ENCODE results near the gene ARHGEF2.

ARHGEF2 gene

GRCh38 chr1:155981266-155982088 is 3.1 kb upstream of the ARHGEF2 start:
- DNase-seq (ENCODE audit: low read depth), result no peak
- no peak for TF ChIP-seq CTCF (conservative IDR thresholded peaks at IDR 0.05; ENCODE audit: low read depth, low read length)
- H3K4me3 ChIP-seq (ENCODE audit: low read length), result no peak overlapping the region

- DNase-seq (ENCODE audit: low read depth), result no peak
- TF ChIP-seq CTCF (conservative IDR thresholded peaks at IDR 0.05; ENCODE audit: low read depth, low read length), result no peak
- no peak overlapping the region for H3K4me3 ChIP-seq (ENCODE audit: low read length)
Measured at GRCh38 chr1:155979597-155980343, 1.4 kb upstream of the ARHGEF2 start.

DNA sequence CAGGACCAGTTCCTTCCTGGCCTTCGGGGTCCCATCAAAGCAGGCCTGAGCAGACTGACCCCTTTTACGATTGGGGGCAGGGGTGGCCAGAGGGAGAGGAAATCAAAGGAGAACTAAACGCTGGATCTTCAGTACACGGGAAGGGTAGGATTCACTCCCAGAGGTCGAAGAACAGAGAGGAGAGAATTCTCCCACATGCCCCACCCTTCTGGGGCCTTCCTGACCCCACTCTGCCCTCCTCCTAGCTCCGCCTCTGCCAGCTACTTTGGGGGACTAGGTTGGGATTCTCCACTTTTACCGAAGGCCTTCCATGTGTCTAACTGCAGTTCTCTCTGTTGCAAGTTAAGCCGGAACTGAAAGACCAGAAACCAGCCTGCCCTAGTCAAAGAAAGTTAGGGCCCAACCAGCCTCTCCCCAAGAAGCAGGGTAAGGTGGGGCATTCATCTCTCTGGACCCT is 654 bp upstream of the ARHGEF2 start:
- H3K4me3 ChIP-seq (ENCODE audit: low read length), result peak overlapping the region; percentile 90
- no peak for DNase-seq (ENCODE audit: low read depth)
- no peak for TF ChIP-seq CTCF (conservative IDR thresholded peaks at IDR 0.05; ENCODE audit: low read depth, low read length)

GRCh38 chr1:155977690-155978324 is 540 bp downstream of the ARHGEF2 start:
- no peak for TF ChIP-seq CTCF (conservative IDR thresholded peaks at IDR 0.05; ENCODE audit: low read depth, low read length)
- H3K4me3 ChIP-seq (ENCODE audit: low read length), result peak overlapping the region; percentile 90
- no peak for DNase-seq (ENCODE audit: low read depth)

GRCh38 chr1:155976913-155977689 is 1.2 kb downstream of the ARHGEF2 start:
- no peak for TF ChIP-seq CTCF (conservative IDR thresholded peaks at IDR 0.05; ENCODE audit: low read depth, low read length)
- DNase-seq (ENCODE audit: low read depth), result no peak
- peak overlapping the region; percentile 90 for H3K4me3 ChIP-seq (ENCODE audit: low read length)

DNA sequence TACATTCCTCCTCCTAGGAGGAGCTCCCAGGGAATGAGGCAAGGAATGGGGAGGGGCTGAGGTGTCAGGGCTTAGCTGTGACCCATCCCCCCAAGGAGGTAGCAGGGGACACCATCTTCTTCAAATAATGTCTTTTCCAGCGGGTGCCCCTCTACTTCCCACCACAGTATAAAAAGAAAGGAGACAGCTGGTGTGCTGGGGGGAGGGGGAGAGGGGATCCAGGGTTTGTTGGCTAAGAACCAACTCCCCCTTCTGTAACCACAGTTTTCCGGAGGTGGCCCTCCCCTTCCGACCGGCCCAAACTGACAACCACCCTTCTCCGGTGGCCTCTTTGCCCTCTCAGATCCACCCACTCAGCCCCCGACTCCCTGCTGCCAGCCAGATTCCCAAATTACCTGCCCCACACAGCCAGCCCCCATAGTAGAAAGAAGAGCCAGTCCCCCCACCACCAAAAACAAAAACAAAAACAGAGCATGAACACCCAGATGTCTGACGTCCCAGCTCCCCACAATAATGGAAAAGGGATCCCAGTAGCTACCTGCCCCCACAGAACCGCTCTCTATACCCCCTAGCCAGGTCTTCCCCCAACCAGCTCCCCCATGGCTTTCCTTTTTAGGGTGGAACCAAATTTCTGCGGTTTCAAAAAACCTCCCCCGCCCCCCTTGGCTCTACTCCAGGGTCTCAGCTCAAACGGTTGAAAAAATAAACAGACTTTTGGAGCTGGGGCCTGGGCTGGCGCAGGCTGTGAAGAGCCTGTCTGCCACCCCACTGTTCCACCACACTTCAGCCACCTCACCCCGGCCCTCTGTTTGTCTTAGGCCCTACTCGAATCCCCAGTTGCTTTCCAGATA is 2.1 kb downstream of the ARHGEF2 start:
- TF ChIP-seq CTCF (conservative IDR thresholded peaks at IDR 0.05; ENCODE audit: low read depth, low read length), result no peak
- peak overlapping the region; percentile 90 for H3K4me3 ChIP-seq (ENCODE audit: low read length)

More for the DNA sequence above, 2.1 kb downstream of the ARHGEF2 start:
- no peak for DNase-seq (ENCODE audit: low read depth)
